Measurements from ENCODE around the gene USP48. TPM values are rescaled to one million over a fixed set of nuclear protein-coding genes. Genes with fewer than 3 reads are reported as not detected.

Gene USP48, protein sequence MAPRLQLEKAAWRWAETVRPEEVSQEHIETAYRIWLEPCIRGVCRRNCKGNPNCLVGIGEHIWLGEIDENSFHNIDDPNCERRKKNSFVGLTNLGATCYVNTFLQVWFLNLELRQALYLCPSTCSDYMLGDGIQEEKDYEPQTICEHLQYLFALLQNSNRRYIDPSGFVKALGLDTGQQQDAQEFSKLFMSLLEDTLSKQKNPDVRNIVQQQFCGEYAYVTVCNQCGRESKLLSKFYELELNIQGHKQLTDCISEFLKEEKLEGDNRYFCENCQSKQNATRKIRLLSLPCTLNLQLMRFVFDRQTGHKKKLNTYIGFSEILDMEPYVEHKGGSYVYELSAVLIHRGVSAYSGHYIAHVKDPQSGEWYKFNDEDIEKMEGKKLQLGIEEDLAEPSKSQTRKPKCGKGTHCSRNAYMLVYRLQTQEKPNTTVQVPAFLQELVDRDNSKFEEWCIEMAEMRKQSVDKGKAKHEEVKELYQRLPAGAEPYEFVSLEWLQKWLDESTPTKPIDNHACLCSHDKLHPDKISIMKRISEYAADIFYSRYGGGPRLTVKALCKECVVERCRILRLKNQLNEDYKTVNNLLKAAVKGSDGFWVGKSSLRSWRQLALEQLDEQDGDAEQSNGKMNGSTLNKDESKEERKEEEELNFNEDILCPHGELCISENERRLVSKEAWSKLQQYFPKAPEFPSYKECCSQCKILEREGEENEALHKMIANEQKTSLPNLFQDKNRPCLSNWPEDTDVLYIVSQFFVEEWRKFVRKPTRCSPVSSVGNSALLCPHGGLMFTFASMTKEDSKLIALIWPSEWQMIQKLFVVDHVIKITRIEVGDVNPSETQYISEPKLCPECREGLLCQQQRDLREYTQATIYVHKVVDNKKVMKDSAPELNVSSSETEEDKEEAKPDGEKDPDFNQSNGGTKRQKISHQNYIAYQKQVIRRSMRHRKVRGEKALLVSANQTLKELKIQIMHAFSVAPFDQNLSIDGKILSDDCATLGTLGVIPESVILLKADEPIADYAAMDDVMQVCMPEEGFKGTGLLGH
- total RNA-seq: 141 and 177 TPM in 2 replicates

DNA sequence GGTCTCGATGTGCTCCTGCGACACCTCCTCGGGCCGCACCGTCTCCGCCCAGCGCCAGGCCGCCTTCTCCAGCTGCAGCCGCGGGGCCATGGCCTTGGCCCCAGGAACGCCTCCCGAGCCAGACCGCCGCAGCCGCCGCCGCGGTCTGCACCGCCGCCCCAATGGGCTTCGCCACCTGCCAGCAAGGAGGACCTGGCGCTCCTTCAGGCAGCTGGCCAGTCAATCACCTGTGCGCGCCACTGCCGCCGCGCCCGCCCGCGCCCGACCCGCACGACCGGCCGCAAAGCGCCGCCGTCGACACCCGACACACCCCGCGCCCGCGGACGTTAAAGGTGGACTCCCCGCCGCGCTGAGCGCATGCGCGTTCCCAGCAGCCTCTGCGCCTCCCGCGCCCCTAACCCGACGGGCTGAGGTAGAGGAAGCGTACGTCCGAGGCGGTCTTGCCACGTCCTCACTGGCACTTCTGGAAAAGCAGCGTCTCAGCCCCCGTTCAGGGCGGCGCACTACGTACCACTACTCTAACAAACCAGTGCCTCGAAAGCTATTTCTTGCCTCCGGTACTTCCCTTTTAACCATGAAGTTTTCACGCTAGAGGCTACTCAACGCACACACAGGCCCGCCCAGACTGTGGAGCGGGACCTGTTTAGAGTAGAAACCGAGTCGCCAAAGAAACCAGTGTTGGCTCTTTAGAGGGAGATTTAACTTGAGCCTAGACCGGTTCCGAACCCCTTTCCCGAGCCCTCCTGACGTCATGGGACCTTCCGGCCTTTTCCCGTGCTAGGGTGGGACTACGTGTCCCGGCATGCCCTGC is at the start of gene USP48:
USP48 (minus strand) TSS at position 282 of the 811 bp plus-strand sequence; CDS start at position 90, 192 bp downstream.

DNA sequence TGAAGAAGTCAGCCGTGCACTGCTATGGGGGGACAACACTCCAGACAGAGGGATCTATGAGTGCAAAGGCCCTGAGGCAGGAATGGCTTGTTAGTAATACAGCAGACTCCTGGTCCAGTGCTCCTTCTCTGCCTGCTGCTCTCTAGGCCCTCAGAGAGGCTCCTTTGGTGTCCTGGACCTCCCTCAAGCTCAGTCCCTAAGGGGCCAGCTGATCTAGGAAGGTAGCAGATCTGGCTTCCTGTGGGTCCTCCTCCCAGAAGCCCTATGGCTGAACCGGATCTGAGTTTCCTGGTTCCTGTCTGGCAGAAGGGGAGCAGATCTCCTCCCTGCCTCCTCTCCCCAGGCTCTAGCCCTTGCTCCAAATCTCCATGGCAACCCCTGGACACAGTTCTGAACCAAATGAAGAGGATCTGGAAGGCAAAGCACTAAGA is 28.9 kb upstream of the USP48 start, which contains the start of gene LDLRAD2:
LDLRAD2 (plus strand) TSS at position 391 of the 431 bp plus-strand sequence. CDS start 187 bp downstream, outside the sequence.

DNA sequence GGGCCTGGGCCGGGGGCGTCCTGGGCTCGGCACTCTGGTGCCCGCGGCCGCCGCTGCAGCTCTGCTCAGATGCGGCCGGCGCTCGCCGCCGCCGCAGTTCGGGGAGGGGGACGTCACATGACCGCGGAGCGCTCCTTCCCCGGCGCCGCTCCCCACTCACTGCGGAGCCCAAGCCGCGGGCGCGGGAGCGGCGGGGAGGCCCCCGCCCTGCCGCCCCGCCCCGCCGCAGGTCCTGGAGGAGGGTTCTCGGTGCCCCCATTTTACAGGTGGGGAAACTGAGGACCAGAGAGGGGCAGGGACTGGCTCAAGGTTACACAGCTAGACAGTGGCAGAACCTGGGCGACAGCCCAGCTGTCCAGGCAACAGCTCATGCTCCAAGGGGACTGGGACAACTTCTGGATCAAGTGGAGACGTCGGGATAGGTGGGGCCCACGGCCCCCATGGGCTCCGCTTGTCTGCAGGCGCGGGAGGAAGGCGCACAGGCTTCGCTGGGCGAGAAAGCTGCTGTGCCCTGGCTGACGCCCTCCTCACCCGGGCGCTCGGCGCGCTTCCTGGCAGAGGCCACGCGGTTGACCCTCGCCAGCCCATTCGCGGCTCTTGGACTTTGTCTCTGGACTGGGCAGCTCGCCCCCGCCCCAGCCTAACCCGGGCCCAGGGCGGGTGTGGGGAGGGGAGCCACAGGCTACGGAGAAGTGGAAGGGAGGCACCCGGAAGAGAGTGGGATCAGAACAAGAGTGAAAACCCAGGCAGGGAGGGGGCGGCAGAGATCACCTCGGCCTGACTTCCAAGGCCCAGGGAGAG is 113.5 kb downstream of the USP48 start, which contains the start of gene RAP1GAP:
RAP1GAP (minus strand) TSS at position 100 of the 801 bp plus-strand sequence. CDS start 49,325 bp downstream, outside the sequence.

Other genes starting within 250 kb of the USP48 start
- under 0.01 and 0.07 TPM in 2 replicates for gene RAP1GAP, start 113.8 kb downstream of the USP48 start, total RNA-seq
- 0.07 TPM in 1 of 2 replicates, not detected in the other for gene LDLRAD2, start 29.1 kb upstream of the USP48 start, total RNA-seq
- 1,789 and 2,347 TPM in 2 replicates for gene HSPG2, start 154.2 kb upstream of the USP48 start, total RNA-seq
- 0.40 TPM in 1 of 2 replicates, not detected in the other for gene CELA3B, start 193.9 kb upstream of the USP48 start, total RNA-seq
- not detected in 2 replicates for gene CELA3A, start 218.5 kb upstream of the USP48 start, total RNA-seq